SK-N-SH (cell line): ENCODE results near the gene STARD5.

ENCODE experiments used
- EZH2phosphoT487 ChIP-seq: fragments of 200-600 bp; sonication (generic); IDR thresholded peaks from 2 replicates; pipeline ENCODE4 v1.6.1; 2017; ENCODE audit warnings: low read depth, mixed run types, mild to moderate bottlenecking, antibody characterized with exemption, moderate library complexity, borderline replicate concordance
- NFIC ChIP-seq: IDR thresholded peaks from 2 replicates; pipeline ENCODE4 v1.4.0; 2012; ENCODE audit warnings: borderline replicate concordance
- USF1 ChIP-seq: IDR thresholded peaks from 2 replicates; pipeline ENCODE4 v1.4.0; 2012; ENCODE audit warnings: low read depth, borderline replicate concordance
- USF2 ChIP-seq: fragments of 150-350 bp; IDR thresholded peaks from 2 replicates; pipeline ENCODE4 v1.6.1; 2017; ENCODE audit warnings: antibody characterized with exemption, low read length, low read depth, borderline replicate concordance
- TF ChIP-seq, protein P1 (sequence below): fragments of 200-600 bp; sonication (generic); IDR thresholded peaks from 2 replicates; pipeline ENCODE4 v1.6.1; 2017; ENCODE audit warnings: antibody characterized with exemption, mild to moderate bottlenecking, moderate library complexity

DNA sequence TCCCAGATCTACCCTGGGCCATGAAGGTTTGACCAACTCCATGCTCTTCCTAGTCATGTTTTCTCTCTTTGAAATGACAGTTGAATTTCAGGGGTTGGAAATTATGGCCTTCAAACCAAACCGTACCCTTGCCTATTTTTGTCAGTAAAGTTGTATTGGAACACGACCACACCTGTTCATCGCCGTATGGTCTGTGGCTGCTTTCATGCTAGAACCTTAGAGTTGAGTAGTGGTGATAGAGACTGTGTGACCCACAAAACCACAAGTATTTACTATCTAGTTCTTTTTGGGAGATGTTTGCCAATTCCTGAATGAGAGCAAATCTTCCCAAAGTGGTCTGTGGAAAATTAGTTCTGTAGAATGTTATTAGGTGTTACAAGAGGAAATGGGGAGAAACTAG lies 24.0 kb upstream of the STARD5 start:
- TF ChIP-seq USF2 (no peak), USF1 (no peak), EZH2phosphoT487 (no peak), NFIC (no peak)
- TF ChIP-seq, protein P1, sequence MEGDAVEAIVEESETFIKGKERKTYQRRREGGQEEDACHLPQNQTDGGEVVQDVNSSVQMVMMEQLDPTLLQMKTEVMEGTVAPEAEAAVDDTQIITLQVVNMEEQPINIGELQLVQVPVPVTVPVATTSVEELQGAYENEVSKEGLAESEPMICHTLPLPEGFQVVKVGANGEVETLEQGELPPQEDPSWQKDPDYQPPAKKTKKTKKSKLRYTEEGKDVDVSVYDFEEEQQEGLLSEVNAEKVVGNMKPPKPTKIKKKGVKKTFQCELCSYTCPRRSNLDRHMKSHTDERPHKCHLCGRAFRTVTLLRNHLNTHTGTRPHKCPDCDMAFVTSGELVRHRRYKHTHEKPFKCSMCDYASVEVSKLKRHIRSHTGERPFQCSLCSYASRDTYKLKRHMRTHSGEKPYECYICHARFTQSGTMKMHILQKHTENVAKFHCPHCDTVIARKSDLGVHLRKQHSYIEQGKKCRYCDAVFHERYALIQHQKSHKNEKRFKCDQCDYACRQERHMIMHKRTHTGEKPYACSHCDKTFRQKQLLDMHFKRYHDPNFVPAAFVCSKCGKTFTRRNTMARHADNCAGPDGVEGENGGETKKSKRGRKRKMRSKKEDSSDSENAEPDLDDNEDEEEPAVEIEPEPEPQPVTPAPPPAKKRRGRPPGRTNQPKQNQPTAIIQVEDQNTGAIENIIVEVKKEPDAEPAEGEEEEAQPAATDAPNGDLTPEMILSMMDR, result no peak
